Measurements from ENCODE around the gene MAP3K20. TPM values are rescaled to one million over a fixed set of nuclear protein-coding genes. Genes with fewer than 3 reads are reported as not detected.

MAP3K20 gene
- total and polyA plus RNA-seq, 10 of the 15 experiments (the other 5 are each of a cell fraction or from before 2014, with no cell fraction given), result 0.04 to 5.6 (median 2.3) TPM

GRCh38 chr2:173117678-173118077 lies 42.0 kb downstream of the MAP3K20 start:
- Histone ChIP-seq H3K4me1 (ENCODE audit: control insufficient read depth, insufficient read depth, low read length) (peaks cover 11% of the 10 kb centered on the region), H4K20me1 (ENCODE audit: control insufficient read depth, insufficient read depth) (no peaks in the 10 kb centered on the region), H3K4me2 (ENCODE audit: control insufficient read depth, insufficient read depth) (no peak overlapping the region), H3K36me3 (ENCODE audit: control insufficient read depth in 2 of 2, insufficient read depth in 2 of 2, low read length in 1 of 2) (no peaks in the 10 kb centered on the region; a peak in 1 of 4 replicates), H3K9me3 (replicated peaks; ENCODE audit: control insufficient read depth, insufficient read depth, low read length) (no peaks in the 10 kb centered on the region; the same call in 1 of the 3 replicates), H3K79me2 (ENCODE audit: control insufficient read depth, insufficient read depth, low read length) (peaks cover 2% of the 10 kb centered on the region), H3K27ac (ENCODE audit: control insufficient read depth, insufficient read depth) (no peak overlapping the region), H3K9ac (ENCODE audit: control insufficient read depth, insufficient read depth, low read length) (no peak overlapping the region), H3K27me3 (replicated peaks in 1 of 2; ENCODE audit: control insufficient read depth in 2 of 2, insufficient read depth in 2 of 2, low read length in 1 of 2) (no peaks in the 10 kb centered on the region), H3K4me3 (no peak overlapping the region), H2AFZ (ENCODE audit: control insufficient read depth, low read depth, low read length) (no peak overlapping the region)
- DNase-seq (ENCODE audit: low read depth, low spot score), result no peak
- BruUV-seq (replicated peaks), result no TSS peak
- intact Hi-C loops (cut with micrococcal nuclease; ENCODE audit: unreplicated experiment) (no loop called here), in situ Hi-C loops (cut with MboI) (no loop called here)
- ChIA-PET POLR2A (no interaction called here), CTCF (no interaction called here), SMC1A (ENCODE audit: uncharacterized antibody, unreplicated experiment) (no interaction called here), RAD21 (ENCODE audit: unreplicated experiment) (no interaction called here)
- no peak for FAIRE-seq
- no peak for TF ChIP-seq ZNF592 (IDR thresholded peaks at IDR 0.05)
- no peak for TF ChIP-seq MAX (IDR thresholded peaks at IDR 0.05; ENCODE audit: low read depth, low read length)
- no peak for TF ChIP-seq RAD51 (IDR thresholded peaks at IDR 0.05)
- no peak for ATAC-seq

- no peak for FAIRE-seq
These were observed 42.7 kb downstream of the MAP3K20 start for GRCh38 chr2:173118395-173118794.

More at GRCh38 chr2:173118395-173118794, 42.7 kb downstream of the MAP3K20 start:
- TF ChIP-seq POLR2AphosphoS2 (IDR thresholded peaks at IDR 0.05; ENCODE audit: low read depth, low read length) (no peak), RBBP5 (conservative IDR thresholded peaks at IDR 0.05) (no peak), TCF12 (IDR thresholded peaks at IDR 0.05; ENCODE audit: low read depth, low read length) (no peak), SPI1 (IDR thresholded peaks at IDR 0.05; ENCODE audit: borderline replicate concordance, insufficient read depth, low read depth, low read length) (no peak), DPF2 (IDR thresholded peaks at IDR 0.05) (no peak), RCOR1 (conservative IDR thresholded peaks at IDR 0.05; ENCODE audit: low read depth, low read length) (no peak), CHD2 (IDR thresholded peaks at IDR 0.05; ENCODE audit: borderline replicate concordance, low read depth, low read length) (no peak), CHD4 (IDR thresholded peaks at IDR 0.05) (no peak), ATF7 (IDR thresholded peaks at IDR 0.05; ENCODE audit: low read depth) (no peak), HDAC2 (IDR thresholded peaks at IDR 0.05) (no peak), PML (IDR thresholded peaks at IDR 0.05; ENCODE audit: low read length) (no peak), PBX3 (IDR thresholded peaks at IDR 0.05; ENCODE audit: insufficient replicate concordance, low read depth, low read length) (no peak), CBX5 (IDR thresholded peaks at IDR 0.05; ENCODE audit: low read depth) (no peak)
- H3K4me3 ChIP-seq, result no peak overlapping the region
- 69% methylated on average over 1 of the region's 1 CpG for WGBS (ENCODE audit: insufficient coverage, insufficient replicate concordance, low lambda C conversion rate, missing lambda C conversion rate)
- no peaks in the 10 kb centered on the region for H3K27me3 ChIP-seq (replicated peaks in 1 of 2; ENCODE audit: control insufficient read depth in 2 of 2, insufficient read depth in 2 of 2, low read length in 1 of 2)
- H3K9me3 ChIP-seq (replicated peaks; ENCODE audit: control insufficient read depth, insufficient read depth, low read length), result no peaks in the 10 kb centered on the region; the same call in 1 of the 3 replicates
- no peak overlapping the region for H3K4me2 ChIP-seq (ENCODE audit: control insufficient read depth, insufficient read depth)
- ChIA-PET SMC1A (ENCODE audit: uncharacterized antibody, unreplicated experiment) (no interaction called here), POLR2A (no interaction called here), RAD21 (ENCODE audit: unreplicated experiment) (no interaction called here), CTCF (no interaction called here)
- peaks cover 14% of the 10 kb centered on the region for H3K4me1 ChIP-seq (ENCODE audit: control insufficient read depth, insufficient read depth, low read length)
- H2AFZ ChIP-seq (ENCODE audit: control insufficient read depth, low read depth, low read length), result no peak overlapping the region
- BruUV-seq (replicated peaks), result no TSS peak
- H3K79me2 ChIP-seq (ENCODE audit: control insufficient read depth, insufficient read depth, low read length), result peaks cover 2% of the 10 kb centered on the region
- H3K27ac ChIP-seq (ENCODE audit: control insufficient read depth, insufficient read depth), result no peak overlapping the region
- intact Hi-C loops (cut with micrococcal nuclease; ENCODE audit: unreplicated experiment), result no loop called here
- H4K20me1 ChIP-seq (ENCODE audit: control insufficient read depth, insufficient read depth), result no peaks in the 10 kb centered on the region
- H3K36me3 ChIP-seq (ENCODE audit: control insufficient read depth in 2 of 2, insufficient read depth in 2 of 2, low read length in 1 of 2), result no peaks in the 10 kb centered on the region; a peak in 1 of 4 replicates
- DNase-seq (ENCODE audit: low read depth, low spot score) (no peak), ATAC-seq (no peak)
- H3K9ac ChIP-seq (ENCODE audit: control insufficient read depth, insufficient read depth, low read length), result no peak overlapping the region
- in situ Hi-C loops (cut with MboI), result no loop called here
